Right lobe of liver (tissue), 4 donors: Measurements from ENCODE around the gene NKAIN2.

Experiments used
- CTCF ChIP-seq, 4 donors: fragments of 200-600 bp in 3 of 4; fragments of 450-650 bp in 1 of 4; IDR thresholded peaks; one replicate each; pipeline versions ENCODE4 v1.5.1 to v1.8.0; 2016 to 2022; ENCODE audit warnings: antibody characterized with exemption in 4 of 4, mild to moderate bottlenecking in 2 of 4
- POLR2A ChIP-seq: fragments of 450-650 bp; IDR thresholded peaks from one replicate; pipeline ENCODE4 v1.6.1; 2017; ENCODE audit warnings: antibody characterized with exemption, mild to moderate bottlenecking
- donor health status: DM: no; HTN: no; CAD: no.
- donor health status: DM: no; HTN: no; CAD: no.
- donor health status: DM: no; HTN: yes; CAD: no.

- TF ChIP-seq CTCF (IDR thresholded peaks at IDR 0.05) (no peak), POLR2A (no peak)
These were observed 1064.8 kb downstream of the NKAIN2 start for GRCh38 chr6:124868481-124868880.
